Neural progenitor cell (in vitro differentiated cells): ENCODE data around the gene SUMF2. TPM values are rescaled to one million over a fixed set of nuclear protein-coding genes. Genes with fewer than 3 reads are reported as not detected.
"Not testable (repeated sequence)": the region's sequence is repeated elsewhere in the genome, so short reads cannot be mapped to it uniquely, and the experiment has no call there.

Source experiments
- DNase-seq: peaks from one replicate; pipeline ENCODE4 v3.0.0-alpha.2; 2016; ENCODE audit warnings: low spot score
- H2AFZ ChIP-seq: fragments of 200-600 bp; sonication (generic); replicated peaks from 2 replicates; pipeline ENCODE4 v1.6.1; 2016; ENCODE audit warnings: antibody characterized with exemption
- H3F3A ChIP-seq: fragments of 200-600 bp; sonication (generic); 2 replicates; pipeline ENCODE4 v1.6.1; 2016; ENCODE audit warnings: antibody characterized with exemption, low read depth
- H3K27ac ChIP-seq: fragments of 200-600 bp; sonication (generic); 2 replicates; pipeline ENCODE4 v1.5.1; 2016; ENCODE audit warnings: mild to moderate bottlenecking
- H3K27me3 ChIP-seq: fragments of 200-600 bp; sonication (generic); 2 replicates; pipeline ENCODE4 v1.6.1; 2016; ENCODE audit warnings: mild to moderate bottlenecking, moderate library complexity
- H3K36me3 ChIP-seq: fragments of 200-600 bp; sonication (generic); 2 replicates; pipeline ENCODE4 v1.5.1; 2016
- H3K4me1 ChIP-seq: fragments of 200-600 bp; sonication (generic); 2 replicates; pipeline ENCODE4 v1.6.1; 2016; ENCODE audit warnings: mixed run types
- H3K4me2 ChIP-seq: fragments of 200-600 bp; sonication (generic); 2 replicates; pipeline ENCODE4 v1.6.1; 2016
- H3K4me3 ChIP-seq: fragments of 200-600 bp; sonication (generic); 2 replicates; pipeline ENCODE4 v1.5.1; 2016
- H3K79me2 ChIP-seq: fragments of 200-600 bp; sonication (generic); 2 replicates; pipeline ENCODE4 v1.6.1; 2016; ENCODE audit warnings: low read depth
- H3K9ac ChIP-seq: fragments of 200-600 bp; sonication (generic); 2 replicates; pipeline ENCODE4 v1.6.1; 2016
- H3K9me3 ChIP-seq: fragments of 200-600 bp; sonication (generic); 2 replicates; pipeline ENCODE4 v1.5.1; 2016; ENCODE audit warnings: low read depth
- H4K20me1 ChIP-seq: fragments of 200-600 bp; sonication (generic); 2 replicates; pipeline ENCODE4 v1.6.1; 2016; ENCODE audit warnings: low read depth
- H3K27ac Mint-ChIP-seq: 3 replicates; pipeline ENCODE4 v1.8.0; 2021; ENCODE audit warnings: mixed read lengths
- H3K27me3 Mint-ChIP-seq: 2 replicates; pipeline ENCODE4 v1.8.0; 2022; ENCODE audit warnings: low read depth, mild to moderate bottlenecking, inconsistent platforms, moderate library complexity, mixed read lengths; ENCODE audit not compliant: insufficient read depth
- H3K36me3 Mint-ChIP-seq: 3 replicates; pipeline ENCODE4 v1.8.0; 2021; ENCODE audit warnings: mixed read lengths
- H3K4me1 Mint-ChIP-seq: 3 replicates; pipeline ENCODE4 v1.8.0; 2021; ENCODE audit warnings: mixed read lengths
- H3K4me3 Mint-ChIP-seq: 3 replicates; pipeline ENCODE4 v1.8.0; 2021; ENCODE audit warnings: mild to moderate bottlenecking, moderate library complexity, mixed read lengths
- H3K9me3 Mint-ChIP-seq: 3 replicates; pipeline ENCODE4 v1.8.0; 2020; ENCODE audit warnings: mixed read lengths
- CTCF ChIP-seq: fragments of 200-600 bp; sonication (generic); IDR thresholded peaks from 2 replicates; pipeline ENCODE4 v1.5.1; 2017; ENCODE audit warnings: antibody characterized with exemption, mild to moderate bottlenecking
- EZH2 ChIP-seq: fragments of 200-600 bp; sonication (generic); IDR thresholded peaks from 2 replicates; pipeline ENCODE4 v1.6.1; 2017; ENCODE audit warnings: antibody characterized with exemption, mild to moderate bottlenecking, moderate library complexity
- EZH2phosphoT487 ChIP-seq: fragments of 200-600 bp; sonication (generic); IDR thresholded peaks from 2 replicates; pipeline ENCODE4 v1.6.1; 2017; ENCODE audit warnings: antibody characterized with exemption
- total RNA-seq: library from RNA; depleted of rRNA; stranded (reverse); fragments of >200 nt; gene quantifications from 2 replicates; pipeline ENCODE4 v1.2.3, GENCODE V29; 2015; ENCODE audit warnings: low replicate concordance

SUMF2 gene
- total RNA-seq, 1 donor from 2014 or later: 76.1 TPM

GRCh38 chr7:56107954-56108258 lies 43.8 kb downstream of the SUMF2 start:
- H3K79me2 ChIP-seq: peaks cover 11% of the 10 kb centered on the region
- no peak overlapping the region for H3K9ac ChIP-seq
- no peak overlapping the region for H3K4me3 ChIP-seq
- H3K4me2 ChIP-seq: no peak overlapping the region
- H3K4me3 Mint-ChIP-seq: peak overlapping the region; percentile 94
- no peaks in the 10 kb centered on the region for H4K20me1 ChIP-seq
- peaks cover 3% of the 10 kb centered on the region for H3K9me3 Mint-ChIP-seq
- H3K27me3 Mint-ChIP-seq: peaks cover 4% of the 10 kb centered on the region
- no peak overlapping the region for H3K27ac Mint-ChIP-seq
- DNase-seq: no peak
- no peaks in the 10 kb centered on the region for H3K36me3 ChIP-seq
- peaks cover 5% of the 10 kb centered on the region for H3K36me3 Mint-ChIP-seq
- H3K27ac ChIP-seq: no peak overlapping the region
- H3K9me3 ChIP-seq: no peaks in the 10 kb centered on the region
- H3K4me1 ChIP-seq: no peaks in the 10 kb centered on the region
- no peaks in the 10 kb centered on the region for H3F3A ChIP-seq
- peaks cover 12% of the 10 kb centered on the region for H3K4me1 Mint-ChIP-seq
- no peak overlapping the region for H2AFZ ChIP-seq
- TF ChIP-seq EZH2: no peak
- no peak for TF ChIP-seq EZH2phosphoT487
- TF ChIP-seq CTCF: no peak
- no peaks in the 10 kb centered on the region for H3K27me3 ChIP-seq

- DNase-seq: no peak
- no peak overlapping the region for H3K27ac ChIP-seq
- no peak overlapping the region for H2AFZ ChIP-seq
- no peaks in the 10 kb centered on the region for H3F3A ChIP-seq
- Mint-ChIP-seq H3K27me3 (peaks cover 4% of the 10 kb centered on the region), H3K36me3 (peaks cover 3% of the 10 kb centered on the region), H3K9me3 (peaks cover 6% of the 10 kb centered on the region), H3K4me1 (peaks cover 6% of the 10 kb centered on the region), H3K4me3 (no peak overlapping the region), H3K27ac (no peak overlapping the region)
- no peaks in the 10 kb centered on the region for H3K27me3 ChIP-seq
- peaks cover 5% of the 10 kb centered on the region for H3K9me3 ChIP-seq
- no peak overlapping the region for H3K4me3 ChIP-seq
- H3K79me2 ChIP-seq: peaks cover 5% of the 10 kb centered on the region
- TF ChIP-seq CTCF (no peak), EZH2phosphoT487 (no peak), EZH2 (no peak)
- no peaks in the 10 kb centered on the region for H3K36me3 ChIP-seq
- H3K4me1 ChIP-seq: no peaks in the 10 kb centered on the region
- no peaks in the 10 kb centered on the region for H4K20me1 ChIP-seq
- no peak overlapping the region for H3K9ac ChIP-seq
- H3K4me2 ChIP-seq: no peak overlapping the region
Observed at GRCh38 chr7:56110611-56111010, 46.5 kb downstream of the SUMF2 start.

- not testable (repeated sequence) for H3K9ac ChIP-seq, DNase-seq, H3K27me3 Mint-ChIP-seq, H3K36me3 Mint-ChIP-seq, H3K27ac ChIP-seq, H3K4me3 ChIP-seq, H4K20me1 ChIP-seq, H3F3A ChIP-seq, H3K4me3 Mint-ChIP-seq, H3K9me3 Mint-ChIP-seq, H3K27ac Mint-ChIP-seq, H2AFZ ChIP-seq, H3K4me2 ChIP-seq, H3K79me2 ChIP-seq, H3K9me3 ChIP-seq, H3K4me1 Mint-ChIP-seq, H3K27me3 ChIP-seq, H3K4me1 ChIP-seq, H3K36me3 ChIP-seq
Observed at GRCh38 chr7:56112244-56112643, 48.2 kb downstream of the SUMF2 start.

GRCh38 chr7:56115852-56116538 lies 51.9 kb downstream of the SUMF2 start, which contains the start of gene NUPR2:
Gene NUPR2, minus strand, starts transcription at chr7:56116417. Its CDS starts 103 bp downstream, at chr7:56116314.
- H2AFZ ChIP-seq: no peak within 1 kb of the TSS
- H3K79me2 ChIP-seq: no peaks in the 10 kb centered on the region
- H3K36me3 ChIP-seq: no peaks in the 10 kb centered on the region
- no peak for TF ChIP-seq EZH2phosphoT487
- H3K27me3 Mint-ChIP-seq: peaks cover 2% of the 10 kb centered on the region
- H3K9me3 Mint-ChIP-seq: peaks cover 12% of the 10 kb centered on the region
- no peaks in the 10 kb centered on the region for H3K4me1 Mint-ChIP-seq
- no peaks in the 10 kb centered on the region for H4K20me1 ChIP-seq
- no peak within 1 kb of the TSS for H3K9ac ChIP-seq
- no peaks in the 10 kb centered on the region for H3K4me1 ChIP-seq
- H3K9me3 ChIP-seq: peaks cover 5% of the 10 kb centered on the region
- no peak within 1 kb of the TSS for H3K27ac Mint-ChIP-seq
- DNase-seq: no peak
- H3K27ac ChIP-seq: no peak within 1 kb of the TSS
- H3K4me2 ChIP-seq: no peak within 1 kb of the TSS
- no peak within 1 kb of the TSS for H3K4me3 Mint-ChIP-seq
- no peaks in the 10 kb centered on the region for H3K36me3 Mint-ChIP-seq
- H3F3A ChIP-seq: no peaks in the 10 kb centered on the region
- no peak within 1 kb of the TSS for H3K4me3 ChIP-seq
- no peaks in the 10 kb centered on the region for H3K27me3 ChIP-seq
